ENCODE results near the gene ARSH. TPM values are rescaled to one million over a fixed set of nuclear protein-coding genes. Genes with fewer than 3 reads are reported as not detected.

ARSH gene
- total and polyA plus RNA-seq, 8 donors = 0.13 TPM; not detected in 7

GRCh38 chrX:3066555-3066954, 60.2 kb downstream of the ARSH start:
- TF ChIP-seq POLR2A (IDR thresholded peaks at IDR 0.05) (no peak), POLR2AphosphoS5 (IDR thresholded peaks at IDR 0.05) (no peak), EP300 (IDR thresholded peaks at IDR 0.05) (no peak), CTCF (IDR thresholded peaks at IDR 0.05) (no peak)
- Histone ChIP-seq H3K4me1 (peaks cover 0 to 3% (median 0%) of the 10 kb centered on the region in 4 donors), H3K27me3 (no peaks in the 10 kb centered on the region), H3K36me3 (no peaks in the 10 kb centered on the region), H3K9me3 (no peaks in the 10 kb centered on the region), H3K4me3 (no peak overlapping the region), H3K27ac (no peak overlapping the region)
- DNase-seq = peak in 1 of 2 donors; percentile 33
- WGBS, 5 donors = 12 to 36% (median 26%) methylated on average over 4 to 9 of the region's 9 CpGs
- intact Hi-C loops (cut with DNase I; ENCODE audit: low total_unique reads) = no loop called here

- TF ChIP-seq CTCF (IDR thresholded peaks at IDR 0.05) (no peak), POLR2AphosphoS5 (IDR thresholded peaks at IDR 0.05) (no peak), EP300 (IDR thresholded peaks at IDR 0.05) (no peak)
- no peak for DNase-seq
- Histone ChIP-seq H3K9me3 (no peaks in the 10 kb centered on the region), H3K4me3 (no peak overlapping the region), H3K36me3 (no peaks in the 10 kb centered on the region), H3K27me3 (no peaks in the 10 kb centered on the region), H3K4me1 (no peaks in the 10 kb centered on the region), H3K27ac (no peak overlapping the region)
- 0 to 42% (median 16%) methylated on average over 1 of the region's 1 CpG for WGBS, 5 donors
- intact Hi-C loops (cut with DNase I; ENCODE audit: low total_unique reads) = no loop called here
Observed at GRCh38 chrX:3075959-3076358, 69.6 kb downstream of the ARSH start.

- intact Hi-C loops (cut with DNase I; ENCODE audit: low total_unique reads) = no loop called here
- H3K27ac ChIP-seq = no peak overlapping the region
- 47 to 65% (median 51%) methylated on average over 21 of the region's 21 CpGs for WGBS, 5 donors
Observed at GRCh38 chrX:3076416-3076991, 70.2 kb downstream of the ARSH start.

More at GRCh38 chrX:3076416-3076991, 70.2 kb downstream of the ARSH start:
- H3K36me3 ChIP-seq = no peaks in the 10 kb centered on the region
- no peaks in the 10 kb centered on the region for H3K27me3 ChIP-seq
- no peaks in the 10 kb centered on the region for H3K9me3 ChIP-seq
- no peaks in the 10 kb centered on the region for H3K4me1 ChIP-seq
- H3K4me3 ChIP-seq = no peak overlapping the region
- no peak for DNase-seq
- no peak for TF ChIP-seq POLR2AphosphoS5 (IDR thresholded peaks at IDR 0.05)
- no peak for TF ChIP-seq CTCF (IDR thresholded peaks at IDR 0.05)
- no peak for TF ChIP-seq EP300 (IDR thresholded peaks at IDR 0.05)
- TF ChIP-seq POLR2A (IDR thresholded peaks at IDR 0.05) = no peak

Small RNA genes within 50 kb of the gene (small RNA-seq; reads per million reads assigned to genes)
- 0 reads per million in 4 donors for gene RN7SL578P

Other genes starting within 250 kb of the ARSH start
- 1 to 10 TPM; 5.3 to 6.2 (median 5.8) TPM for gene GYG2, start 177.6 kb upstream of the ARSH start, total RNA-seq
- gene GYG2, start 177.6 kb upstream of the ARSH start, polyA plus RNA-seq = 1 to 10 TPM; 2.2 to 5.7 (median 5.1) TPM
- gene ARSD, start 77.2 kb upstream of the ARSH start, total RNA-seq = 10 to 100 TPM; 13.4 to 69.3 (median 45.2) TPM
- gene ARSD, start 77.2 kb upstream of the ARSH start, polyA plus RNA-seq = 10 to 100 TPM; 13.6 to 20.5 (median 13.9) TPM
- not detected for gene ARSF, start 34.9 kb downstream of the ARSH start, total RNA-seq
- gene ARSF, start 34.9 kb downstream of the ARSH start, polyA plus RNA-seq = under 1 TPM in 1 of 3 donors, not detected in 2; 0.48 TPM

All from stomach (tissue), 9 donors.